Measurements from ENCODE around the gene SUPT6H. TPM values are rescaled to one million over a fixed set of nuclear protein-coding genes. Genes with fewer than 3 reads are reported as not detected.

Gene SUPT6H
- polyA plus RNA-seq, 1 experiment, result 37.1 TPM

GRCh38 chr17:28615260-28615940 lies 46.6 kb upstream of the SUPT6H start:
- DNase-seq (ENCODE audit: low read depth), result no peak
- H3K4me3 ChIP-seq (ENCODE audit: low read depth, low read length), result no peak overlapping the region
- ChIA-PET POLR2A (interaction anchor here (0.5 kb wide), 1 partner anchor 534 kb away, joined by 3 read pairs; no protein-coding TSS in a partner anchor), CTCF (interaction anchor here (0.8 to 1.0 kb wide), 2 partner anchors 11 to 27 kb away, joined by 3 read pairs; no protein-coding TSS in a partner anchor)
- peaks cover 16% of the 10 kb centered on the region for H3K36me3 ChIP-seq (ENCODE audit: control insufficient read depth, insufficient read depth, low read length)
- no peak for TF ChIP-seq CTCF (IDR thresholded peaks at IDR 0.05; ENCODE audit: insufficient read depth, low read depth, low read length)
- H3K27me3 ChIP-seq (ENCODE audit: control insufficient read depth, insufficient read depth, low read length), result no peaks in the 10 kb centered on the region

GRCh38 chr17:28616281-28616680 lies 45.7 kb upstream of the SUPT6H start:
- no peak for TF ChIP-seq CTCF (IDR thresholded peaks at IDR 0.05; ENCODE audit: insufficient read depth, low read depth, low read length)
- H3K27me3 ChIP-seq (ENCODE audit: control insufficient read depth, insufficient read depth, low read length), result no peaks in the 10 kb centered on the region
- POLR2A ChIA-PET, result no interaction called here
- peaks cover 18% of the 10 kb centered on the region for H3K36me3 ChIP-seq (ENCODE audit: control insufficient read depth, insufficient read depth, low read length)
- DNase-seq (ENCODE audit: low read depth), result no peak
- no peak overlapping the region for H3K4me3 ChIP-seq (ENCODE audit: low read depth, low read length)
- CTCF ChIA-PET, result interaction anchor here (1.0 to 1.3 kb wide), 2 partner anchors 31 to 65 kb away, joined by 3 to 4 read pairs; no protein-coding TSS in a partner anchor

- Histone ChIP-seq H3K4me3 (ENCODE audit: low read depth, low read length) (no peak overlapping the region), H3K36me3 (ENCODE audit: control insufficient read depth, insufficient read depth, low read length) (peaks cover 18% of the 10 kb centered on the region), H3K27me3 (ENCODE audit: control insufficient read depth, insufficient read depth, low read length) (no peaks in the 10 kb centered on the region)
- DNase-seq (ENCODE audit: low read depth), result no peak
- ChIA-PET POLR2A (interaction anchor here (0.6 kb wide), 1 partner anchor 344 kb away, joined by 19 read pairs; no protein-coding TSS in a partner anchor), CTCF (interaction anchor here (1.3 to 2.4 kb wide), 2 partner anchors 9 to 26 kb away, joined by 4 to 14 read pairs; no protein-coding TSS in a partner anchor)
- TF ChIP-seq CTCF (IDR thresholded peaks at IDR 0.05; ENCODE audit: insufficient read depth, low read depth, low read length), result no peak
Measured at GRCh38 chr17:28618464-28618863, 43.5 kb upstream of the SUPT6H start.

- ChIA-PET POLR2A (no interaction called here), CTCF (interaction anchor here (0.9 to 2.4 kb wide), 4 partner anchors 10 to 79 kb away, joined by 3 to 14 read pairs (median 3); no protein-coding TSS in a partner anchor)
- TF ChIP-seq CTCF (IDR thresholded peaks at IDR 0.05; ENCODE audit: insufficient read depth, low read depth, low read length), result no peak
Measured at GRCh38 chr17:28620010-28620409, 42.0 kb upstream of the SUPT6H start.

GRCh38 chr17:28622186-28622585 lies 39.8 kb upstream of the SUPT6H start:
- no peak overlapping the region for H3K4me3 ChIP-seq (ENCODE audit: low read depth, low read length)
- CTCF ChIA-PET, result interaction anchor here (1.0 to 4.4 kb wide), 2 partner anchors 9 to 74 kb away, joined by 3 to 21 read pairs; no protein-coding TSS in a partner anchor
- no peaks in the 10 kb centered on the region for H3K27me3 ChIP-seq (ENCODE audit: control insufficient read depth, insufficient read depth, low read length)
- POLR2A ChIA-PET, result no interaction called here
- peaks cover 11% of the 10 kb centered on the region for H3K36me3 ChIP-seq (ENCODE audit: control insufficient read depth, insufficient read depth, low read length)
- no peak for DNase-seq (ENCODE audit: low read depth)
- no peak for TF ChIP-seq CTCF (IDR thresholded peaks at IDR 0.05; ENCODE audit: insufficient read depth, low read depth, low read length)

More at GRCh38 chr17:28620010-28620409, 42.0 kb upstream of the SUPT6H start:
- no peak overlapping the region for H3K4me3 ChIP-seq (ENCODE audit: low read depth, low read length)
- H3K36me3 ChIP-seq (ENCODE audit: control insufficient read depth, insufficient read depth, low read length), result peaks cover 21% of the 10 kb centered on the region
- no peaks in the 10 kb centered on the region for H3K27me3 ChIP-seq (ENCODE audit: control insufficient read depth, insufficient read depth, low read length)
- no peak for DNase-seq (ENCODE audit: low read depth)
